Measurements from ENCODE around the gene STAG1. TPM values are rescaled to one million over a fixed set of nuclear protein-coding genes. Genes with fewer than 3 reads are reported as not detected.

The STAG1 gene
- total RNA-seq, 1 experiment from 2014 or later = 34.6 TPM

DNA sequence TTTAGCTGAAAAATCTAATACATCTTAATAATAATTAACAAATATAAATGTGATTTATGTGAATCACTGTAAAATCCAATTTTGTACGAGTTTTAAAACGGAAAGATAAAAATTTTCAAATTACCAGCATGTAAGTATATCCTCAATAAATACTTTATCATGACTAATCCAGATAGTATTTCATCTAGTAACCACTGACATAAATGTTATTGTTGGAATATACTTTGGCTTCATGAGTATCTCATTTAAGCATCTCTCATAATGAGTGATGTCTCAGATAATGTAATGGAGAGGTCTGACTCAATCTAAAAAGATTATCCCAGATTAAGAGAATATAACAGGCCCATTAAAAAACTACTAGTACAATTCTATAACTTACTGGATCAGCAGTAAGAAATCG is 216.3 kb downstream of the STAG1 start:
- H4K8ac ChIP-seq (replicated peaks; ENCODE audit: insufficient read length, low read depth, low read length) = no peak overlapping the region
- no peak overlapping the region for H2BK20ac ChIP-seq (ENCODE audit: low read depth, low read length, poor library complexity, severe bottlenecking)
- no peak overlapping the region for H3K27ac ChIP-seq (ENCODE audit: insufficient read length, low read depth, low read length)
- Mint-ChIP-seq H3K27ac (no peak overlapping the region), H3K9me3 (no peaks in the 10 kb centered on the region; a peak in 1 of 5 replicates), H3K27me3 (ENCODE audit: low read depth) (no peaks in the 10 kb centered on the region), H3K4me1 (no peaks in the 10 kb centered on the region), H3K36me3 (ENCODE audit: insufficient read depth in 1 of 3, low read depth in 3 of 3) (peaks cover 0 to 2% (median 0%) of the 10 kb centered on the region in 3 experiments; a peak in 2 of 7 replicates), H3K4me3 (no peak overlapping the region)
- no peak overlapping the region for H2AK5ac ChIP-seq (ENCODE audit: insufficient read length, low read length)
- H3K23me2 ChIP-seq (ENCODE audit: insufficient read length, low read depth, low read length, poor library complexity, severe bottlenecking) = no peaks in the 10 kb centered on the region
- no peak overlapping the region for H3K14ac ChIP-seq (ENCODE audit: insufficient read depth, low read length)
- TF ChIP-seq, protein P1, sequence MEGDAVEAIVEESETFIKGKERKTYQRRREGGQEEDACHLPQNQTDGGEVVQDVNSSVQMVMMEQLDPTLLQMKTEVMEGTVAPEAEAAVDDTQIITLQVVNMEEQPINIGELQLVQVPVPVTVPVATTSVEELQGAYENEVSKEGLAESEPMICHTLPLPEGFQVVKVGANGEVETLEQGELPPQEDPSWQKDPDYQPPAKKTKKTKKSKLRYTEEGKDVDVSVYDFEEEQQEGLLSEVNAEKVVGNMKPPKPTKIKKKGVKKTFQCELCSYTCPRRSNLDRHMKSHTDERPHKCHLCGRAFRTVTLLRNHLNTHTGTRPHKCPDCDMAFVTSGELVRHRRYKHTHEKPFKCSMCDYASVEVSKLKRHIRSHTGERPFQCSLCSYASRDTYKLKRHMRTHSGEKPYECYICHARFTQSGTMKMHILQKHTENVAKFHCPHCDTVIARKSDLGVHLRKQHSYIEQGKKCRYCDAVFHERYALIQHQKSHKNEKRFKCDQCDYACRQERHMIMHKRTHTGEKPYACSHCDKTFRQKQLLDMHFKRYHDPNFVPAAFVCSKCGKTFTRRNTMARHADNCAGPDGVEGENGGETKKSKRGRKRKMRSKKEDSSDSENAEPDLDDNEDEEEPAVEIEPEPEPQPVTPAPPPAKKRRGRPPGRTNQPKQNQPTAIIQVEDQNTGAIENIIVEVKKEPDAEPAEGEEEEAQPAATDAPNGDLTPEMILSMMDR (conservative IDR thresholded peaks at IDR 0.05) = no peak
- no peaks in the 10 kb centered on the region for H3K4me1 ChIP-seq (ENCODE audit: insufficient read depth, low read length)
- no peak overlapping the region for H3K56ac ChIP-seq (ENCODE audit: insufficient read length, low read depth, low read length)
- DNase-seq = no peak
- no peaks in the 10 kb centered on the region for H3K79me1 ChIP-seq (ENCODE audit: insufficient read depth, low read depth, low read length, poor library complexity, severe bottlenecking)
- no peak overlapping the region for H3K18ac ChIP-seq (ENCODE audit: insufficient read length, low read depth, low read length)
- no peak overlapping the region for H3K4me2 ChIP-seq (ENCODE audit: insufficient read depth, insufficient read length, low read length)
- no peak overlapping the region for H2BK12ac ChIP-seq (ENCODE audit: insufficient read length, low read depth, low read length)
- no peak overlapping the region for H3K23ac ChIP-seq (ENCODE audit: insufficient read length, low read depth, low read length)
- H3K9ac ChIP-seq (ENCODE audit: extremely low read depth, insufficient read length, low read length) = no peak overlapping the region
- no peak overlapping the region for H3K4ac ChIP-seq (ENCODE audit: low read depth, low read length)
- no peak overlapping the region for H2AFZ ChIP-seq (ENCODE audit: low read length)
- H3K79me2 ChIP-seq (ENCODE audit: insufficient read depth, low read length) = no peaks in the 10 kb centered on the region
- no peak overlapping the region for H2BK5ac ChIP-seq (ENCODE audit: insufficient read length, low read length)
- H2BK15ac ChIP-seq (ENCODE audit: low read depth, low read length) = no peak overlapping the region
- H4K91ac ChIP-seq (ENCODE audit: insufficient read length, low read depth, low read length) = no peak overlapping the region
- H4K5ac ChIP-seq (ENCODE audit: insufficient read length, low read depth, low read length) = no peak overlapping the region
- H4K20me1 ChIP-seq (ENCODE audit: control insufficient read depth, insufficient read depth, insufficient read length) = no peaks in the 10 kb centered on the region
- H2BK120ac ChIP-seq (ENCODE audit: low read depth, low read length, poor library complexity, severe bottlenecking) = no peak overlapping the region
- H3T11ph ChIP-seq (ENCODE audit: low read length) = no peak overlapping the region
- no peaks in the 10 kb centered on the region for H3K9me3 ChIP-seq (ENCODE audit: control insufficient read depth, low read depth, low read length)
- WGBS (ENCODE audit: extremely low coverage, insufficient read length, low lambda C conversion rate) = no CpG with 5 or more reads among the region's 3 CpGs
- H3K27me3 ChIP-seq (ENCODE audit: insufficient read depth, low read length) = no peaks in the 10 kb centered on the region

Data from H9 (cell line).